ENCODE measurements around the gene MAPK4. TPM values are rescaled to one million over a fixed set of nuclear protein-coding genes. Genes with fewer than 3 reads are reported as not detected.

MAPK4 gene
- total RNA-seq, 1 experiment from 2014 or later: 4.2 TPM

GRCh38 chr18:50674307-50674980, 114.6 kb downstream of the MAPK4 start:
- Mint-ChIP-seq H3K9me3 (peaks cover 15% of the 10 kb centered on the region), H3K36me3 (peaks cover 11% of the 10 kb centered on the region), H3K27ac (no peak overlapping the region), H3K4me1 (peaks cover 4% of the 10 kb centered on the region; the same call in 1 of the 2 replicates), H3K4me3 (no peak overlapping the region), H3K27me3 (ENCODE audit: low read depth) (no peaks in the 10 kb centered on the region)
- DNase-seq (ENCODE audit: low spot score) (no peak), ATAC-seq (no peak)
- ChIA-PET CTCF (interaction anchor here (1.0 kb wide), 1 partner anchor 12 kb away, joined by 6 read pairs; no protein-coding TSS in a partner anchor), POLR2A (no interaction called here)
- no peak for TF ChIP-seq NFE2L1 (CRISPR knock-in tag; IDR thresholded peaks at IDR 0.05)
- TF ChIP-seq, protein P1, sequence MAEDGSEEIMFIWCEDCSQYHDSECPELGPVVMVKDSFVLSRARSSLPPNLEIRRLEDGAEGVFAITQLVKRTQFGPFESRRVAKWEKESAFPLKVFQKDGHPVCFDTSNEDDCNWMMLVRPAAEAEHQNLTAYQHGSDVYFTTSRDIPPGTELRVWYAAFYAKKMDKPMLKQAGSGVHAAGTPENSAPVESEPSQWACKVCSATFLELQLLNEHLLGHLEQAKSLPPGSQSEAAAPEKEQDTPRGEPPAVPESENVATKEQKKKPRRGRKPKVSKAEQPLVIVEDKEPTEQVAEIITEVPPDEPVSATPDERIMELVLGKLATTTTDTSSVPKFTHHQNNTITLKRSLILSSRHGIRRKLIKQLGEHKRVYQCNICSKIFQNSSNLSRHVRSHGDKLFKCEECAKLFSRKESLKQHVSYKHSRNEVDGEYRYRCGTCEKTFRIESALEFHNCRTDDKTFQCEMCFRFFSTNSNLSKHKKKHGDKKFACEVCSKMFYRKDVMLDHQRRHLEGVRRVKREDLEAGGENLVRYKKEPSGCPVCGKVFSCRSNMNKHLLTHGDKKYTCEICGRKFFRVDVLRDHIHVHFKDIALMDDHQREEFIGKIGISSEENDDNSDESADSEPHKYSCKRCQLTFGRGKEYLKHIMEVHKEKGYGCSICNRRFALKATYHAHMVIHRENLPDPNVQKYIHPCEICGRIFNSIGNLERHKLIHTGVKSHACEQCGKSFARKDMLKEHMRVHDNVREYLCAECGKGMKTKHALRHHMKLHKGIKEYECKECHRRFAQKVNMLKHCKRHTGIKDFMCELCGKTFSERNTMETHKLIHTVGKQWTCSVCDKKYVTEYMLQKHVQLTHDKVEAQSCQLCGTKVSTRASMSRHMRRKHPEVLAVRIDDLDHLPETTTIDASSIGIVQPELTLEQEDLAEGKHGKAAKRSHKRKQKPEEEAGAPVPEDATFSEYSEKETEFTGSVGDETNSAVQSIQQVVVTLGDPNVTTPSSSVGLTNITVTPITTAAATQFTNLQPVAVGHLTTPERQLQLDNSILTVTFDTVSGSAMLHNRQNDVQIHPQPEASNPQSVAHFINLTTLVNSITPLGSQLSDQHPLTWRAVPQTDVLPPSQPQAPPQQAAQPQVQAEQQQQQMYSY (CRISPR knock-in tag; IDR thresholded peaks at IDR 0.05): no peak
- TF ChIP-seq STAT6 (CRISPR knock-in tag; conservative IDR thresholded peaks at IDR 0.05; ENCODE audit: low read depth): no peak
- TF ChIP-seq ZNF416 (CRISPR knock-in tag; IDR thresholded peaks at IDR 0.05): no peak
- TF ChIP-seq ZNF263 (CRISPR knock-in tag; IDR thresholded peaks at IDR 0.05; ENCODE audit: low read depth): no peak
- no peak for TF ChIP-seq MXD4 (CRISPR knock-in tag; IDR thresholded peaks at IDR 0.05; ENCODE audit: borderline replicate concordance)
- no peak for TF ChIP-seq JAZF1 (CRISPR knock-in tag; IDR thresholded peaks at IDR 0.05)
- TF ChIP-seq, protein P2, sequence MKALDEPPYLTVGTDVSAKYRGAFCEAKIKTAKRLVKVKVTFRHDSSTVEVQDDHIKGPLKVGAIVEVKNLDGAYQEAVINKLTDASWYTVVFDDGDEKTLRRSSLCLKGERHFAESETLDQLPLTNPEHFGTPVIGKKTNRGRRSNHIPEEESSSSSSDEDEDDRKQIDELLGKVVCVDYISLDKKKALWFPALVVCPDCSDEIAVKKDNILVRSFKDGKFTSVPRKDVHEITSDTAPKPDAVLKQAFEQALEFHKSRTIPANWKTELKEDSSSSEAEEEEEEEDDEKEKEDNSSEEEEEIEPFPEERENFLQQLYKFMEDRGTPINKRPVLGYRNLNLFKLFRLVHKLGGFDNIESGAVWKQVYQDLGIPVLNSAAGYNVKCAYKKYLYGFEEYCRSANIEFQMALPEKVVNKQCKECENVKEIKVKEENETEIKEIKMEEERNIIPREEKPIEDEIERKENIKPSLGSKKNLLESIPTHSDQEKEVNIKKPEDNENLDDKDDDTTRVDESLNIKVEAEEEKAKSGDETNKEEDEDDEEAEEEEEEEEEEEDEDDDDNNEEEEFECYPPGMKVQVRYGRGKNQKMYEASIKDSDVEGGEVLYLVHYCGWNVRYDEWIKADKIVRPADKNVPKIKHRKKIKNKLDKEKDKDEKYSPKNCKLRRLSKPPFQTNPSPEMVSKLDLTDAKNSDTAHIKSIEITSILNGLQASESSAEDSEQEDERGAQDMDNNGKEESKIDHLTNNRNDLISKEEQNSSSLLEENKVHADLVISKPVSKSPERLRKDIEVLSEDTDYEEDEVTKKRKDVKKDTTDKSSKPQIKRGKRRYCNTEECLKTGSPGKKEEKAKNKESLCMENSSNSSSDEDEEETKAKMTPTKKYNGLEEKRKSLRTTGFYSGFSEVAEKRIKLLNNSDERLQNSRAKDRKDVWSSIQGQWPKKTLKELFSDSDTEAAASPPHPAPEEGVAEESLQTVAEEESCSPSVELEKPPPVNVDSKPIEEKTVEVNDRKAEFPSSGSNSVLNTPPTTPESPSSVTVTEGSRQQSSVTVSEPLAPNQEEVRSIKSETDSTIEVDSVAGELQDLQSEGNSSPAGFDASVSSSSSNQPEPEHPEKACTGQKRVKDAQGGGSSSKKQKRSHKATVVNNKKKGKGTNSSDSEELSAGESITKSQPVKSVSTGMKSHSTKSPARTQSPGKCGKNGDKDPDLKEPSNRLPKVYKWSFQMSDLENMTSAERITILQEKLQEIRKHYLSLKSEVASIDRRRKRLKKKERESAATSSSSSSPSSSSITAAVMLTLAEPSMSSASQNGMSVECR (CRISPR knock-in tag; IDR thresholded peaks at IDR 0.05; ENCODE audit: borderline replicate concordance): no peak
- no peak for TF ChIP-seq SP1 (CRISPR knock-in tag; conservative IDR thresholded peaks at IDR 0.05)
- TF ChIP-seq ZNF219 (CRISPR knock-in tag; IDR thresholded peaks at IDR 0.05; ENCODE audit: borderline replicate concordance): no peak
- no peak for TF ChIP-seq TEAD1 (CRISPR knock-in tag; IDR thresholded peaks at IDR 0.05)

DNA sequence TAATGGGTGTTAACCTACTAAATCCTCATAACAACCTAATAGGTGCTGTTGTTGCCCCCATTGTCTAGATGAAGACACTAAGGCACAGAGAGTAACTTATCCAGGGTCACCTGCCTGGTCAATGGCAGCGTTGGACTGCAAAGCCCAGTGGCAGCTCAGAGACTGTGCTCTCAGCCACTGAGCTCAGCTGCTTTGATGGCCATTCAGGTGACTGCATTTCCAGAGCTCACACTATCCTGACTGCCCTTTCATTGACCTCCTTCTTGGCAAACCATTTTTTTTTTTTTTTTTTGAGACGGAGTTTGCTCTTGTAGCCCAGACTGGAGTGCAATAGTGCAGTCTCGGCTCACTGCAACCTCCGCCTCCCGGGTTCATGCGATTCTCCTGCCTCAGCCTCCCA, 115.2 kb downstream of the MAPK4 start:
- Mint-ChIP-seq H3K9me3 (peaks cover 15% of the 10 kb centered on the region), H3K36me3 (peaks cover 11% of the 10 kb centered on the region), H3K4me1 (peaks cover 4% of the 10 kb centered on the region; the same call in 1 of the 2 replicates), H3K27me3 (ENCODE audit: low read depth) (no peaks in the 10 kb centered on the region), H3K4me3 (no peak overlapping the region), H3K27ac (no peak overlapping the region)
- DNase-seq (ENCODE audit: low spot score) (no peak), ATAC-seq (no peak)
- ChIA-PET POLR2A (no interaction called here), CTCF (interaction anchor here (1.0 kb wide), 1 partner anchor 12 kb away, joined by 6 read pairs; no protein-coding TSS in a partner anchor)
- TF ChIP-seq ZNF532 (CRISPR knock-in tag; IDR thresholded peaks at IDR 0.05; ENCODE audit: borderline replicate concordance) (no peak), EMX1 (CRISPR knock-in tag; IDR thresholded peaks at IDR 0.05) (no peak), SP1 (CRISPR knock-in tag; conservative IDR thresholded peaks at IDR 0.05) (no peak), RORB (CRISPR knock-in tag; IDR thresholded peaks at IDR 0.05) (no peak)
- TF ChIP-seq, protein P3, sequence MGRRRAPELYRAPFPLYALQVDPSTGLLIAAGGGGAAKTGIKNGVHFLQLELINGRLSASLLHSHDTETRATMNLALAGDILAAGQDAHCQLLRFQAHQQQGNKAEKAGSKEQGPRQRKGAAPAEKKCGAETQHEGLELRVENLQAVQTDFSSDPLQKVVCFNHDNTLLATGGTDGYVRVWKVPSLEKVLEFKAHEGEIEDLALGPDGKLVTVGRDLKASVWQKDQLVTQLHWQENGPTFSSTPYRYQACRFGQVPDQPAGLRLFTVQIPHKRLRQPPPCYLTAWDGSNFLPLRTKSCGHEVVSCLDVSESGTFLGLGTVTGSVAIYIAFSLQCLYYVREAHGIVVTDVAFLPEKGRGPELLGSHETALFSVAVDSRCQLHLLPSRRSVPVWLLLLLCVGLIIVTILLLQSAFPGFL (CRISPR knock-in tag; IDR thresholded peaks at IDR 0.05; ENCODE audit: borderline replicate concordance): no peak
- TF ChIP-seq, protein P4, sequence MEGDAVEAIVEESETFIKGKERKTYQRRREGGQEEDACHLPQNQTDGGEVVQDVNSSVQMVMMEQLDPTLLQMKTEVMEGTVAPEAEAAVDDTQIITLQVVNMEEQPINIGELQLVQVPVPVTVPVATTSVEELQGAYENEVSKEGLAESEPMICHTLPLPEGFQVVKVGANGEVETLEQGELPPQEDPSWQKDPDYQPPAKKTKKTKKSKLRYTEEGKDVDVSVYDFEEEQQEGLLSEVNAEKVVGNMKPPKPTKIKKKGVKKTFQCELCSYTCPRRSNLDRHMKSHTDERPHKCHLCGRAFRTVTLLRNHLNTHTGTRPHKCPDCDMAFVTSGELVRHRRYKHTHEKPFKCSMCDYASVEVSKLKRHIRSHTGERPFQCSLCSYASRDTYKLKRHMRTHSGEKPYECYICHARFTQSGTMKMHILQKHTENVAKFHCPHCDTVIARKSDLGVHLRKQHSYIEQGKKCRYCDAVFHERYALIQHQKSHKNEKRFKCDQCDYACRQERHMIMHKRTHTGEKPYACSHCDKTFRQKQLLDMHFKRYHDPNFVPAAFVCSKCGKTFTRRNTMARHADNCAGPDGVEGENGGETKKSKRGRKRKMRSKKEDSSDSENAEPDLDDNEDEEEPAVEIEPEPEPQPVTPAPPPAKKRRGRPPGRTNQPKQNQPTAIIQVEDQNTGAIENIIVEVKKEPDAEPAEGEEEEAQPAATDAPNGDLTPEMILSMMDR (IDR thresholded peaks at IDR 0.05): no peak
